GM18873 (cell line): Measurements from ENCODE around the gene LARGE1.

Experiments used
- ATAC-seq: cut with Tn5 transposase; IDR thresholded peaks from one replicate; pipeline ENCODE4 v1.9.1; 2021; ENCODE audit warnings: mild to moderate bottlenecking, moderate library complexity, moderate number of reproducible peaks; ENCODE audit not compliant: unreplicated experiment, low FRiP score

Gene LARGE1

DNA sequence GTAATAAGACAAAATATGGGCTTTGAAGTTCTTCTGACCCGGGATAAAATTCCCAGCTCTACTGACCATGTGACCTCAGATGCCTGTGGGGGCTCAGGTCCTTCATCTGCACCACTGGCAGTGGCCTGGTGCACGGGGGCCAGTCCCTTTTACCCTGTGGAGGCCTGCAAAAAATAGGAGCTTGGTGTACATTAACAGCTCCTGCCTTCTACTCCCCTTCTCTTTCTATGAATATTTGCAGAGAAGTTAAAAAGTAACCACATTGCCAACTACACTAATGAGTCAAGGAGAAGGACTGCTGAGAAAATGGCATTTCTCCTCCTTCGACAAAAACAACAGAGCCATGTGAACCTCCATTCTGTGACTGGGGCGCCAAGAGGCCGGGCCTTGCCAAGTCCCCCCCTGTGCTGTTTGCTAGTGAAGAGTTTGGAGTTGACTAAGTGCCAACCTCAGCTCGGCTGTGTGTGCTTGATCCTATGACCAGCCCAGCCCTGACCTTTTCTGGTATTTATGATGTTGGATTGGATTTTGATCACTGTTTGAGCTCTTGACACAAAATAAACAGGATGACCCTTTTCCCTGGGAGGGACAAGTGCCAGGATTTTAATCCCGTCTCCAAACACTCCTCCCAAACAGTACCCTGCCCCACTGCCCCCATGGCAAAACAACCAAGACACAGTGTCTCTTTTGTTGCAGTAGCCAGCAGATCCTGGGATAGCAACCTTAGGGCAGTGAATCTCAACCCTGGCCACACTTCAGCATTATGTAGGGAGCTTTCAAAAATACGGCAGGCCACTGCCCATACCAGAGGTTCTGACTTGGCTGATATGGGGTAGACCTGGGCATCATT is 380.1 kb downstream of the LARGE1 start:
- ATAC-seq, result no peak

GRCh38 chr22:33539202-33539901 is 380.9 kb downstream of the LARGE1 start:
- ATAC-seq, result no peak

DNA sequence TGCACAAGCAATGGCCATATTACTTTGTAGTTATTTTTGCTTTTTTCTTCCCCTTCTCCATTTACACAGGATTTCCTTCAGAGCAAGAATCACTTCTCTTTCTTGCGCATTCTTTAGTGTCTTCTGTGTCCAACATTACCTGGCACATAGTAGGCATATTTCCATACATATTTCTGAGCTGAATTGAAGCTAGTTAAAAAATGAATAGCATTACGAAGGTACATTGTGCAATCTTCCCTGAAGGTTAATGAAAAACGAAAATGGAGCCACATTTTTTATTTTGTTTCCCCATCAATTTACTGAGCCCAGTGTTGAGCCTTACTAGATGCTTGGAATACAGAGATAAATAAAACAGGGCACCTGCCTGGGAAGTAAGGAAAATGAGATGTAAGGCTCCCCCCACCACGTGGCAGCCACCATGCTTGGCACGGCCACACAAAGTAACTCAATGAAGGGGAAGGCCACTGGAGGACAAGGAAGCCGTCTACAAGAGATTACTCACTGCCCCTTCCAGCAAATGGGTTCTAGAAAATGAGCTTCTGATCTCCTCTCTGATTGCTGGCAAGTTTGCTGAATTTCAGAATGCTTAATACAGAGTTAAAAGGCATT is 381.9 kb downstream of the LARGE1 start:
- ATAC-seq, result no peak

GRCh38 chr22:33537059-33537458 is 383.2 kb downstream of the LARGE1 start:
- ATAC-seq, result no peak

DNA sequence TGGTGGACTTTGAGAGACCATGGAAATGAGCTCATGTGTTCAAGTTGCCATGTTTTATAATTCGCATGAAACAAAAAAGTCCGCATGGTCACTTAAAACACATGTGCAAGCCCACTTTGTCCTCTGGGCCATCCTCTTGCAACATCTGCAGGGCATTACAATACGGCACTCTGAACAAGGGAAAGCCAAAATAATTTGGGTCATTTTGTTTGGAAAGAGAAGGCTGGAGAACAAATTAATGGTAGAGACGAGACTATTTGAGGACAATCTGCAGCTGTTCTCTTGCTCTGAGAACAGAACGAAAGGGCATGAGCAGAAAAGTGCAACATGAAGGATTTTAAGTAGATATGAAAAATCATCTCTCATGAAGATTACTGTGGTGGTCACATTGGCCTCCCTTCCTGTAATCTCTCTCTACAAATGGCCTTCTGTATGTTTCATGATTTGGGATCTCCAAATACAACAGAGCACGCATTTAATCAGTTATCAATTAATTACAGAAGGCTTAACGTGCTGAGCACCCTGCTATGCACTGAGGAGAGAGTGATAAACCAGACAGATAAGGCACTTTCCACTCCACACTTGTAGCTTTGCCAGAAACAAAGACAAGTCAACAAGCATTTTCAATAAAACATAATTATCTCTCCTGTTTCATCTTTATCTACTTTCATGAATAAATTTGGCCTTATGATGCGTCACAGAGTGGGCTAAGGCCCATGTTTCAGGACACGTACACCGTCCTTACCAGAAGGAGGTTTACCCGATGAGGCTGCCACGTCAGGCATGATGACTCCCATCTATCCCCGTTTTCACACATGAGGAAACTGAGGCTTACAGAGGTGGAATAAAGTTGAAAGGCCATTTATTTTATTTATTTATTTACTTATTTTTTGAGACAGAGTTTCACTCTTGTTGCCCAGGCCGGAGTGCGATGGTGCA is 384.1 kb downstream of the LARGE1 start:
- ATAC-seq, result no peak

DNA sequence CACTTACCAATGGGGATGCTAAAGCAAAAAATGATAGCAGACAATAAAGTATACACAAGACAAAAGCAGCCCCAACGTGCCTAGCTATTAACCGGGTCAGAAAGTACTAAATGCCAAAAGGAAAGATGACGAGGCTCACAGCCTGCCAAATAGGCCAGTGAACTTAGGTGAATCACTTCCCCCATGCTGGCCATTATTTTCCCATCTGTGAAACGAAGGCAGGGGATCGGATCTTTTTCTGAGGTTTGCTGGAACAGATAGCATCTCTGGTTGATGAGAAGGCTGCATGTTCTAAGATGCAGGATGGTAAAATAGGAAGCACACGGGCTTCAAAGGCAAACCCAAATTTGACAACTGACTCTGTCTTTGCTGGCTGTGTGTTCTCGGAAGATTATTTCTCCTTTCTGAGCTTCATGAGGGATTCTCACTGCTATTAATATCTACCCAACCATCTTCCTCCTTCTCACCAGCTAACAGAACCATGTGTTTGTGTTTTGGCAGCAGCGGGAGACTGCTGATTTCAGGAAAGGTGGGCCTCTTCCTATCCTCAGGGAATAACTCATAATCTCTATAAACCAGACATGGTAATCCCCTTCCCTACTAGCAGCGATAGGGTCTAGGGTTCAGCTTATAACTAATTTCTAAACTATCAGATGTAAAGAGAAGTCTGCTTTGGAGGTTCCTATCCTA is 390.7 kb downstream of the LARGE1 start:
- ATAC-seq, result no peak

GRCh38 chr22:33528183-33528582 is 392.1 kb downstream of the LARGE1 start:
- ATAC-seq, result no peak

GRCh38 chr22:33526434-33527107 is 393.7 kb downstream of the LARGE1 start:
- no peak for ATAC-seq

DNA sequence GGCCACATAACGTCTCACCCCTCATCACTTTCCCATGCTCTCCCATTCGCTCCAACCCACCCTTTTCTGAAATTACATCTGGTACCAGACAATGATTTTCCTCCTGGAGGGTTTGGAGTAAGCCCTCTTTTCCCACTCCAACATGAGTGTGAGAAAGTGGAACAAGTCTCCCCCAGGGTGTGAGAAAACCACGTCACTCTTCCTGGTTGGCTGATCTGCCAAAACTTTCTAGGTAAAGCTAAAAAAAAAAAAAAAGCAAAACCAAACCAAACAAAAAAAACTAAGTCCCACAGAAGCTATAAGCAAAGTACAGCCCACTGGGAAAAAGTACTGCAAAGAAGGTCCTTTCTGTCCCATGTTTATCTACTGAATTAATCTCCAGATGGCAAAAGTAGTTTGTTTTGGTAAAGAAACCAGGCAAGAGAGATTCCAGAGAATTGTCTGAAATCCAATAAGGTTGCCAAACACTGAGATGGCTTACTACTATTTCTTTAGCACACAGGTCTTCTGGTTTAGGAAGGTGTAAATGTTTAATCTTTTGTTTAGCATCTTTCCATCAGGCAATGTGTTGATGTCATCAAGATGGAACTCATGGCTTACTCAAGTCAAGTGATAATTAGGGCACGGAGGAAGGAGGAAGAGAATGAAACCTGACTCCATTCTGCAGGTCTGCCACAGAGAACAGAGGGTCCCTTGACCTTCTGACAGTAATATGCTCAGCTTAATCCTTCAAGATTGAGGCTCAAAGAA is 395.6 kb downstream of the LARGE1 start:
- ATAC-seq, result no peak

GRCh38 chr22:33521879-33522665 is 398.2 kb downstream of the LARGE1 start:
- no peak for ATAC-seq

DNA sequence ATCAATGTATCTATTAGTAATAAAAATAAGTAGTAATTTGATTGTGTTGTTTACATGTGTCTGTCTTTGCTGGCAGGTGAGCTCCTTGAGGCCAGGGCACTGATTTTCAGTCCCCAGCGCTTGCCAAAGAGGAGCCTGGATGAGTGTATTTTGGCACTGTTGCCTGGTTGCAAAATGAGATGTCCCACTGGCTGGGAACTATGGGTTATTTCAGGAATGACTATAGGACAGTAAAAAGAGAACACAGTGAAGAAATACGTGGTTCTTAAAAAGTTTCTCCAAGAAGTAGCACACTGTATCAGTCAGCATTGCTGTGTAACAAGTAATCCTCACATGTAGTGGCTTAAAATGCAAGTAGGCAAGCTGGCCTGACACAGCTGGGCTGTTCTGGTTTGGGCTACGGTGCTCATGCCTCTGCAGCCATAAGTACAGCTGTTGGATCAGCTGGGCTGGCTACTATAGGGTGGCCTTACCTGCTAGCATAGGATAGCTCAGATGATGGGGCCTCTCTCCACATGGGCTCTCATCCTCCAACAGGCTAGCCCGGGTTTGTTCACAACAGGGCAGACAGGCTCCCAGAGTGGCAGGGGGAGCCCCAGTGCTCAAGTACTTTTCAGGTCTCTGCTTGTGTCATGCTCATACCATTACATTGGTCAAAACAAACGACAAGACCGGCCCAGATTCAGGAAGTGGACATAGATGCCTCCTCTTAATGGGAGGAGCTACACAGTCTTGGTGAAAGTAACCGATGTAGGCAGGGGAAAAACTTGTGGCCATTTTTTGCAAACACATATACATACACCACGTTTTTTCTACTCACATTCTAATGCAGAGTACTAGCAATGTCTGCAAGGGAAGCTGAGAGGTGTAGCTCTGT is 399.1 kb downstream of the LARGE1 start:
- ATAC-seq, result no peak

- ATAC-seq, result no peak
Observed at GRCh38 chr22:33519974-33520903, 400.0 kb downstream of the LARGE1 start.

DNA sequence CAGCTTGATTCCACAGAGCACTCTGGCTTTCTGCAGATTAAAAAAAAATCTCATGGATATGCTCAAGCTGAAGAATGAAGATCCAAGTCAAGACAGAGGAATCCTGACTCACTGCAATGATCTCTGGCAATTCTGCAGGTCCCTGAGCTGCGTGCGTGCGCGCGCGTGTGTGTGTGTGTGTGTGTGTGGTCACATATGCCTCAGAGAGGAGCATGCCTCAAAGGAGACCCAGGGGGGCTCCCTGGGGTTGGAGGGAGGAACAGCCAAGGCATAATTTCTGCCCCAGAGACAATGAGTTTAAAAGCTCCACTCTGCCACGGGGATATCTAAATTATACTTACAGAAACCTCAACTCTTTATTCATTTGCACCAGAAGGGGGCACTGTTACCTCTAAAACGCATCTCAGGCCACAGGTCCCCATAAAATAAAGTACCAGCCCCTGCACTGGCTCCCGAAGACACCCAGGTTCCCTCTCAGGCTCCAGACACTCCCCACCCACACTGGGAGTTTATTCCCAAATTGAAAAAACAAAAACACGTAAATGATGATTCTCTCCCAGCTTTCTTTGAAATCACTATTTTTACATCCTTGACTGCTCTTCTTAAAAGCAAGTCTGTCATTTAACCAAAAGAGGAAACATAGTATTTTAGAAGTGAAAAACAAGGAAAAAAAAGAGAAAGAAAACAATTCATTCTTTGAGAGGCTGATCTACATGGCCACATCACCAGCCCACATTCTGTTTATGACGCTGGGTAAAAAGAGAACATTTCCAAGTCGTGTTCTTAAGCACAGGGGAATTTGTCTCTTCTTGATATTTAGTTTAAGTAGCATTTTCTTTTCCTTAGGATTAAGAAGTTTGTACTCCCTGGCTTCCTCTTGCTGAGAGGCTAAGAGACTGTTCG is 401.0 kb downstream of the LARGE1 start:
- no peak for ATAC-seq

- no peak for ATAC-seq
Observed at GRCh38 chr22:33518405-33518804, 401.9 kb downstream of the LARGE1 start.

DNA sequence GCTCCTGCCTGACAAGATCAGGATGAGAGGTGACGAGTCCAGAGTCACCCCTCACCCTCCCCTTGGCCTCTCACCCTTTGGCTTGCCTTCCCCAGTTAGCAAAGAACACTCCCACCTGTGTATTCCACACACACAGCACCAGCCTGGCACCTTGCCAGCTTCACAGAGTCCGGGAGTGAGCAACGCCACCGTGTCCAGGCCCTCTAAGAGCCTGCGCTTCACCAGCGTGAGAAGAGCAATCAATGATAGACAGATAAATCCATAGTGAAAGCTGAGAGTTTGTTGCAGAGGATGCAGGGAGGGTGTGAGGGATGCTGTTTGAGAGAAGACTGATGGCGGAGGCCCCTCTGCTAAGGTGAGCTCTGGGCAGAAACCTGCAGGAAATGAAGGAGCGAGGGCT is 404.5 kb downstream of the LARGE1 start:
- no peak for ATAC-seq
